Lower leg skin (tissue), 4 donors: ENCODE results near the gene RASSF10. TPM values are rescaled to one million over a fixed set of nuclear protein-coding genes. Genes with fewer than 3 reads are reported as not detected.

Experiments used
- DNase-seq, 2 donors: peaks; one replicate each; pipeline ENCODE4 v3.0.0-alpha.2; 2019; ENCODE audit warnings: low spot score in 2 of 2
- H3K4me3 ChIP-seq: fragments of 200-600 bp; sonication (generic); 2 replicates; pipeline ENCODE4 v1.5.1; 2017; ENCODE audit warnings: mild to moderate bottlenecking, low read depth; ENCODE audit not compliant: poor library complexity, severe bottlenecking
- CTCF ChIP-seq, 3 donors: fragments of 450-650 bp; IDR thresholded peaks; one replicate each; pipeline ENCODE4 v1.5.1; 2016; ENCODE audit warnings: antibody characterized with exemption in 3 of 3, mild to moderate bottlenecking in 3 of 3, moderate library complexity in 2 of 3
- POLR2A ChIP-seq, 2 donors: fragments of 450-650 bp; IDR thresholded peaks; one replicate each; pipeline ENCODE4 v1.6.1; 2016 to 2017; ENCODE audit warnings: antibody characterized with exemption in 2 of 2, mild to moderate bottlenecking in 1 of 2, moderate library complexity in 1 of 2
- WGBS, 2 donors: methylation state at CpG; one replicate each; pipeline ENCODE4 v1.1.5; 2018; 5-methylcytosine and 5-hydroxymethylcytosine counted together
- intact Hi-C: fragments of 100-400 bp; cut with DNase I; formaldehyde crosslinking; loops from one replicate; pipeline ENCODE4 v1.15.0; 2023; ENCODE audit warnings: low total_unique reads
- total RNA-seq, 4 donors: library from RNA; depleted of rRNA; stranded (reverse); fragments of >200 nt; gene quantifications; one replicate each; pipeline ENCODE4 v1.1.0, GENCODE V29; 2016

Gene RASSF10
- total RNA-seq, 4 donors from 2014 or later = 12.1 to 29.9 (median 20.3) TPM

GRCh38 chr11:13046637-13047570 lies 37.8 kb downstream of the RASSF10 start:
- intact Hi-C loops = no loop called here
- no peak for TF ChIP-seq POLR2A (IDR thresholded peaks at IDR 0.05)
- no peak for TF ChIP-seq CTCF (IDR thresholded peaks at IDR 0.05)
- no peak overlapping the region for H3K4me3 ChIP-seq
- DNase-seq = no peak
- 77 to 78% methylated on average over 10 of the region's 10 CpGs for WGBS, 2 donors

GRCh38 chr11:13047884-13048283 lies 38.8 kb downstream of the RASSF10 start:
- H3K4me3 ChIP-seq = no peak overlapping the region
- DNase-seq = no peak
- intact Hi-C loops = no loop called here
- TF ChIP-seq CTCF (IDR thresholded peaks at IDR 0.05) = no peak
- no peak for TF ChIP-seq POLR2A (IDR thresholded peaks at IDR 0.05)
- 72 to 82% methylated on average over 4 of the region's 4 CpGs for WGBS, 2 donors

GRCh38 chr11:13051257-13051656 lies 42.1 kb downstream of the RASSF10 start:
- intact Hi-C loops = no loop called here
- WGBS, 2 donors = 37 to 49% methylated on average over 2 of the region's 2 CpGs
- no peak for DNase-seq
- no peak for TF ChIP-seq POLR2A (IDR thresholded peaks at IDR 0.05)
- no peak for TF ChIP-seq CTCF (IDR thresholded peaks at IDR 0.05)
- H3K4me3 ChIP-seq = no peak overlapping the region

GRCh38 chr11:13052130-13052571 lies 43.0 kb downstream of the RASSF10 start:
- intact Hi-C loops = no loop called here
- 43% methylated on average over 5 of the region's 5 CpGs for WGBS, 2 donors

GRCh38 chr11:13053255-13053917 lies 44.3 kb downstream of the RASSF10 start:
- no peak overlapping the region for H3K4me3 ChIP-seq
- intact Hi-C loops = no loop called here
- DNase-seq = no peak
- no peak for TF ChIP-seq CTCF (IDR thresholded peaks at IDR 0.05)
- no peak for TF ChIP-seq POLR2A (IDR thresholded peaks at IDR 0.05)
- 69 to 71% methylated on average over 5 to 6 of the region's 6 CpGs for WGBS, 2 donors

More at GRCh38 chr11:13052130-13052571, 43.0 kb downstream of the RASSF10 start:
- TF ChIP-seq CTCF (IDR thresholded peaks at IDR 0.05) = no peak
- TF ChIP-seq POLR2A (IDR thresholded peaks at IDR 0.05) = no peak
- no peak overlapping the region for H3K4me3 ChIP-seq
- peak in 1 of 2 donors; percentile 23 for DNase-seq
